ENCODE measurements around the gene NAA50. TPM values are rescaled to one million over a fixed set of nuclear protein-coding genes. Genes with fewer than 3 reads are reported as not detected.

NAA50 gene
- total RNA-seq, 1 donor from 2014 or later: 42.5 TPM

- no peaks in the 10 kb centered on the region for H3K27me3 Mint-ChIP-seq (ENCODE audit: unreplicated experiment)
- no peaks in the 10 kb centered on the region for H3K36me3 Mint-ChIP-seq (ENCODE audit: unreplicated experiment)
- H3K4me3 Mint-ChIP-seq (ENCODE audit: unreplicated experiment): no peak overlapping the region
- no peak overlapping the region for H3K27ac Mint-ChIP-seq (ENCODE audit: unreplicated experiment)
- no peaks in the 10 kb centered on the region for H3K4me1 Mint-ChIP-seq (ENCODE audit: low read depth, unreplicated experiment)
- TF ChIP-seq CTCF (IDR thresholded peaks at IDR 0.05; ENCODE audit: partially characterized antibody, unreplicated experiment): no peak
- H3K9me3 Mint-ChIP-seq (ENCODE audit: unreplicated experiment): no peaks in the 10 kb centered on the region
- DNase-seq: no peak
Measured at GRCh38 chr3:113717818-113718217, 28.2 kb downstream of the NAA50 start.

GRCh38 chr3:113717308-113717707 is 28.7 kb downstream of the NAA50 start:
- Mint-ChIP-seq H3K27me3 (ENCODE audit: unreplicated experiment) (no peaks in the 10 kb centered on the region), H3K9me3 (ENCODE audit: unreplicated experiment) (no peaks in the 10 kb centered on the region), H3K27ac (ENCODE audit: unreplicated experiment) (no peak overlapping the region), H3K4me1 (ENCODE audit: low read depth, unreplicated experiment) (no peaks in the 10 kb centered on the region), H3K36me3 (ENCODE audit: unreplicated experiment) (no peaks in the 10 kb centered on the region), H3K4me3 (ENCODE audit: unreplicated experiment) (no peak overlapping the region)
- DNase-seq: no peak
- TF ChIP-seq CTCF (IDR thresholded peaks at IDR 0.05; ENCODE audit: partially characterized antibody, unreplicated experiment): no peak

- Mint-ChIP-seq H3K27ac (ENCODE audit: unreplicated experiment) (no peak overlapping the region), H3K36me3 (ENCODE audit: unreplicated experiment) (no peaks in the 10 kb centered on the region), H3K9me3 (ENCODE audit: unreplicated experiment) (no peaks in the 10 kb centered on the region), H3K27me3 (ENCODE audit: unreplicated experiment) (no peaks in the 10 kb centered on the region), H3K4me1 (ENCODE audit: low read depth, unreplicated experiment) (no peaks in the 10 kb centered on the region), H3K4me3 (ENCODE audit: unreplicated experiment) (no peak overlapping the region)
- no peak for DNase-seq
- no peak for TF ChIP-seq CTCF (IDR thresholded peaks at IDR 0.05; ENCODE audit: partially characterized antibody, unreplicated experiment)
Measured at GRCh38 chr3:113714702-113715101, 31.3 kb downstream of the NAA50 start.

GRCh38 chr3:113712129-113712528 is 33.9 kb downstream of the NAA50 start:
- no peaks in the 10 kb centered on the region for H3K9me3 Mint-ChIP-seq (ENCODE audit: unreplicated experiment)
- no peak for TF ChIP-seq CTCF (IDR thresholded peaks at IDR 0.05; ENCODE audit: partially characterized antibody, unreplicated experiment)
- H3K27ac Mint-ChIP-seq (ENCODE audit: unreplicated experiment): no peak overlapping the region
- no peaks in the 10 kb centered on the region for H3K4me1 Mint-ChIP-seq (ENCODE audit: low read depth, unreplicated experiment)
- H3K36me3 Mint-ChIP-seq (ENCODE audit: unreplicated experiment): no peaks in the 10 kb centered on the region
- no peaks in the 10 kb centered on the region for H3K27me3 Mint-ChIP-seq (ENCODE audit: unreplicated experiment)
- no peak overlapping the region for H3K4me3 Mint-ChIP-seq (ENCODE audit: unreplicated experiment)
- DNase-seq: no peak

- Mint-ChIP-seq H3K4me1 (ENCODE audit: low read depth, unreplicated experiment) (no peaks in the 10 kb centered on the region), H3K9me3 (ENCODE audit: unreplicated experiment) (no peaks in the 10 kb centered on the region), H3K4me3 (ENCODE audit: unreplicated experiment) (no peak overlapping the region), H3K36me3 (ENCODE audit: unreplicated experiment) (no peaks in the 10 kb centered on the region), H3K27ac (ENCODE audit: unreplicated experiment) (no peak overlapping the region), H3K27me3 (ENCODE audit: unreplicated experiment) (no peaks in the 10 kb centered on the region)
- no peak for DNase-seq
- TF ChIP-seq CTCF (IDR thresholded peaks at IDR 0.05; ENCODE audit: partially characterized antibody, unreplicated experiment): no peak
Measured at GRCh38 chr3:113707835-113708234, 38.2 kb downstream of the NAA50 start.
